Activated T-cell treated with anti-CD3 and anti-CD28 coated beads for 1 hour (primary cell): ENCODE results near the gene NCK2.

ENCODE experiments used
- DNase-seq: peaks from one replicate; pipeline ENCODE4 v3.0.0-alpha.2; 2020; ENCODE audit warnings: low read depth

NCK2 gene

DNA sequence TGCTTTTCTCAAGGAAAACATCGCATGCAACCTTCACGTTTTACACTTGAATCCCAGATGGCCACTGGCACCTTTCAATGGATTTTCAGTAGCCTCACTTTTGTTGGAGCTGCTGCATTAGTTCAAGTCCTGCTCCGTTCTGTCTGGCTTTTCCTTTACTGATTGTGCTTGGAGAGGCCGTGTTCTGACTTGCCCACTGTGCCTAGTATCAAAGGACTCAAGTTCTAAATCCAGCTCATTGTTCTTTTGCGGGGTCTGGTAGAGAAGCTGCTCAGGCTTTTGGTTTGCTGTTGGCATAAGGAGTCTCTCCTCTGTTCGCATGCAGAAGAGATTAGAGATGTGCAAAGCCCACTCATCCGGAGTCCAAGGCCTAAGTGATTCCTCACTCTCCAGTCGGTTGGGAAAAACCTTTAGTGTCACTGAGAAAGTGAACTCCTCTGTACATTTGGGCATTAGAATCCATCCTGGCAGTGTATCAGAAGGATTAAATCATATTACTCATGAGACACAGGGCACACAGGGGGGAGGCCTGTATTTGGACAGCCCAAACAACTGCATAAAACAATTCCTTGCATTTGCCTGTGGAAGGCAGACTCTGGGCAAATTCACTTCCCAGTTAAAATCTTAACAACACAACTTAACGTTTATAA is 69.7 kb downstream of the NCK2 start:
- no peak for DNase-seq

DNA sequence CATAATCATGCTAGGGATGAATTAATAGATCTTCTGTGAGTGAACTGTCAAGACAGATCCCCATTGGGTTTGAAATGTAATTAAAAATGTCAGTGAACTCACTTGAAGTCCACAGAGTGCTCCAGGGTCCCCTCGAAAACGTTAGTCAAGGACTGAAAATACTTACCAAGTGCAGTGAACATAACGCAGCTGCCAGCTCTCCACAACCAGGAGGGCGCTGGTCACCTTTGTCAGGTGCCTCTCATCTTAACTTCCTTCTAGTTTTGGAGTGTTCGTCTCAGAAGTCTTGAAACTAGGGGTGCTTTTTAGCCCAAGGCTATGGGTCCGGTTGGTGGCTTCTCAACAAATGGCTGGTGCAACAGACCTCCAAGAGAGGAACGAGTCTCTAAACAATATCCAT is 70.7 kb downstream of the NCK2 start:
- no peak for DNase-seq

DNA sequence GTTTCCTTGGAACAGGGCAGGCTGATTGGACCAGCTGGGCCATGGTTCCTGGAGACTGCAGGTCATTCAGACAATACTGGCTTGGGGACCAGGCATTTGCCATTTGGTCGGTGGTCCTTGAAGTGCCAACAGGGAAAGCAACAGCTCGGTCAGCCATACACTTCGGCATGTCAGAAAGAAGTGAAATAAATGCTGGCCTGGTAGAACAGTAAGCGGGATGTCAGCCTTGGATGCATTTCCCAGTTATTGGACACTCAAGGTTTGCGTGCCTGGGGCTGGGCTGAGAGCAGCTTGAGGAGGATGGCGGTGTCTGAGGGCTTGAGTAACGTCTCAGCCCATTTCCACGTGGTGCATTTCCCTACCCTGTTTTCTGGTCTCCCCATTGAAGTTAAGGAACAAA is 75.4 kb downstream of the NCK2 start:
- DNase-seq: no peak

- DNase-seq: no peak
Measured at GRCh38 chr2:105820691-105821090, 76.0 kb downstream of the NCK2 start.

DNA sequence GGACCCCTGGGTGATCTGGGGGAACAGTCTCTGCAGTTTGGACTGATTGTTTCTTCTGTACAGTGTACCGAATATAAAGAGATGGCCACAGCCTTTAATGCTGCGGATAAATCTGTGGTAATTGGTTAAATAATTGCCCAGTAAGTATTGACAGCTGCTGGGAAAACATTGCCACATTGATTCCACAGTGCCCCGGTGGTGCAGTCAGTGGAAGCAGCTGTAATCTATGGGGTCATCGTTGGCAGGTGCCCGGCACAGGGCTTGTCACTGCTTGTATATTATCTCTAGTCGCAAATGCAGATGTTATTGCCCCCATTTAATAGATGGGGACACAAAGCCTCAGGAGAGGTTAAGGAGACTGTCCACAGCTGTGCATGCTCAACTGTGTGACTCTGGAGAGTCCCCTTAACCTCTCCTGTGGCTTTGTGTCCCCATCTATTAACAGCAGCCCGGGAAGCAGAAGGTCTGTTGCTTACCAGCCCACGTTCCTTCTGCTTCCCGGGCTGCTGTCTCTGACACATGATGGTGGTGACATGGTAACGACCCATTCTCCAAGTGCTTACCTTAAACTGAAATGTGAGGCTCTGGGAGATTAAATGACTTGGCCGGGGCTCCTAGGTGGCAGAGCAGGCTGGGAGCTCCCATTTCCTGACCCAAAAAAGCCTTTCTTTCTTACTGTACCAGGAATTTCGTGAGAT is 76.9 kb downstream of the NCK2 start:
- DNase-seq: no peak

GRCh38 chr2:105822186-105822585 is 77.5 kb downstream of the NCK2 start:
- DNase-seq: no peak

GRCh38 chr2:105824446-105824845 is 79.7 kb downstream of the NCK2 start:
- no peak for DNase-seq

DNA sequence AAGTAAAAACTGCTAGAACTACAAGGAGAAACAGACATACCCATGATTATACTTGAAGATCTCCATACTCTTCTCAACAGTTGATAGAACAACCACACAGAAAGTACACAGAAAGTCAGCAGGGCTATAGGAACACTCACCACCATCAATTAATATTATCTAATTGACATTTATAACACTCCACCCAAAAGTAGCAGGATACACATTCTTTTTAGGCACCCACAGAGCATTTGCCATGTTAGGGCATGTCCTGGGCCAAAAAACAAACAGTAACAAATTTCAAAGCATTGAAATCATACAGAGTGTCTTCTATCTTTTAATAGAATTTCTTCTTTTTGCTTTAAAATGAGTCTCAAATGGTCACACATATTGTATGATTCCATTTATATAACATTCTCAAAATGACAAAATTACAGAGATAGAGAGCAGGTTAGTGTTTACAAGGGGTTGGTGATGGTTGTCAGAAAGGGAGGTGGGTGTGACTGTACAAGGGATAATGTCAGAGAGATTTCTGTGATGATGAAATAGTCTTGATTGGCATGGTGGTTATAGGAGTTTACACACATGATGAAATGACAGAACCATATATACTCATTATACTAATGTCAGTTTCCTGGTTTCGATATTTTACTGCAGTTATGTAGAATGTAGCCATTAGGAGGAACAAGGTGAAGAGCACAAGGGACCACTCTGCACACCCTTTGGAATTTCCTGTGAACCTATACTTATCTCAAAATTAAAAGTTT is 82.8 kb downstream of the NCK2 start:
- DNase-seq: no peak

DNA sequence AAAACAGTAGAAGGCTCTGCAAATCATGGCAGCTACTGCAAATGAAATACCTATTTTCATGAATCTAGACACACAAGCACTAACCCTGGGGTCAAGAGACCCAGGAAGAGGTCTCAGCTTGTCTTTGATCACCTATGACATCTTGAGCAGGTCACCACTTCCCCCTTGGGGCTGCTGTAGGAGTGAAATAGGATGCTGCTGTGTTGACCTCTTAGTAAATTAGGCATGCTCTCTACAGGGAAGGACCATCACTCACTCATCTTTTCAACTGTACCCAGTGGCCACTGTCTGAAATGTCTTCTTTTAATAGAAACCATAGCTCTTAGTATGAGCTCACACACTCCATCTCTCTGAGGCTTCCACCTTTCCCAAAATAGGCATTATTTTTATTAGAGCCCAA is 83.8 kb downstream of the NCK2 start:
- no peak for DNase-seq

- no peak for DNase-seq
Measured at GRCh38 chr2:105834931-105835330, 90.2 kb downstream of the NCK2 start.

GRCh38 chr2:105836341-105836740 is 91.6 kb downstream of the NCK2 start:
- DNase-seq: no peak

GRCh38 chr2:105836840-105837692 is 92.4 kb downstream of the NCK2 start:
- DNase-seq: no peak

GRCh38 chr2:105839793-105840192 is 95.1 kb downstream of the NCK2 start:
- DNase-seq: no peak

GRCh38 chr2:105840933-105841332 is 96.2 kb downstream of the NCK2 start:
- no peak for DNase-seq

- no peak for DNase-seq
Measured at GRCh38 chr2:105841551-105841950, 96.8 kb downstream of the NCK2 start.

DNA sequence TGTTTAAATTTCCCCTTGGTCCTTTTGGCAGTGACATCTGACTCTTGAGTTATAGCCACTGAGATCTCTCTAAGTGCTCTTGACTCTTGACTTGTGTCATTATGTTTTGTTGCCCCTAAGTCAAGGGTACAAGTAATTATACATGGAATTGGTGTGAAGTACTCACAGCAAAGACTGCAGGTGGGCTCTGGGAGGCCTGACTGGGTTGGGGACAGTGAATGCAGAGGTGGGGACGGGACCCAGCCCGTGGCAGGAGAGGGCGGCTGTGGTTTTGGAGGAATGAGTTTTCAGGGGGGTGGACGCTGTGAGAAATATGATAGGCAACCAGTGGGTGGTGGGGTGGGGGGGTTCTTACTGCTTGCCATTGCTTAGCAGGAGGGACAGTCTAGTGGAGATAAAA is 97.8 kb downstream of the NCK2 start:
- no peak for DNase-seq

GRCh38 chr2:105843476-105844374 is 99.0 kb downstream of the NCK2 start:
- no peak for DNase-seq

DNA sequence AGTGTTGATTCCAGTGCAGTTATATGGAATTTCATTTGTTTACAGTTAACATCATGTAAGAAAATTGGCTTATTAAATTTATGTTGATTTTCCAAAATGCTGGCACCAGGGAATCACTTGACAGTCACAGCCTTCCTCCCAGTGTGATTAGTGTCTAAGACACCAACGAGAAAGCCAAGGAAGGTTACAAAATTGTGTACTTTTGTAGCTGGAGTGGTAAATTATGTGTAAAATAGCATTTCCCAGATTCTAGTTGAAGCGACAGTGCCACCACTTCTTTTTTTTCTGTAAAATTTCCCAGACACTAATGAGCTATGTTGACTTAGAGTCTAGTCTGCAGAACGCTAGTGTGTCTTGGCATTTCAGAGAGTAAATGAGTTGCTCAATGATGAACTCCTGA is 101.3 kb downstream of the NCK2 start:
- DNase-seq: no peak

- no peak for DNase-seq
Measured at GRCh38 chr2:105847056-105847455, 102.3 kb downstream of the NCK2 start.

DNA sequence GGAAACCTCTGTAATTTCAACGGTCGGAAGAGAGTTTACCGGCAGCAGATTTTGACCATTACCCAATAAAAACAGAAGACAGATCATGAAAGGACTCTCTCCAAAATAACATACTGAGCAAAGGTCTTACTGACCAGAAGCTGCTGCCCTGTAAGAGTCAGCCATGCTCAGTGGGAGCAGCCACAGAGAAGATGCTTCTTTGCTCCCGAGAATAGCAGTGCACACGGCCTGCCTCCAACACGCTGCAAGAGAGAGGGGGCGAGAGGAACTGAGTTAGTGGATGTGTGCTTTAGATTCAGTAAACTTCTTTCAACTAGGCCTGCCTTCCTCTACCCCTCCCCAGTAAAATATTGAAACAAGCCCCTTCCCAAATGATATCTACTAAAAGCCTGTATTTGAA is 103.7 kb downstream of the NCK2 start:
- no peak for DNase-seq

GRCh38 chr2:105849431-105850179 is 104.9 kb downstream of the NCK2 start:
- no peak for DNase-seq
